ENCODE measurements around the gene PPME1. TPM values are rescaled to one million over a fixed set of nuclear protein-coding genes. Genes with fewer than 3 reads are reported as not detected.

PPME1 gene
- total RNA-seq, 6 donors from 2014 or later, result 13.9 to 36.9 (median 29.5) TPM

- 96 to 99% methylated on average over 4 of the region's 4 CpGs for WGBS, 2 donors
- no peaks in the 10 kb centered on the region for H3K27me3 ChIP-seq
- no peak overlapping the region for H3K4me3 ChIP-seq
- ATAC-seq (ENCODE audit: low FRiP score in 2 of 2), result no peak
- no peaks in the 10 kb centered on the region for H3K36me3 ChIP-seq
- H3K27ac ChIP-seq, result no peak overlapping the region
- TF ChIP-seq POLR2AphosphoS5 (IDR thresholded peaks at IDR 0.05), result no peak
- no peak for TF ChIP-seq EP300 (IDR thresholded peaks at IDR 0.05)
- no peak for TF ChIP-seq CTCF (IDR thresholded peaks at IDR 0.05)
- no peak for TF ChIP-seq POLR2A (IDR thresholded peaks at IDR 0.05)
- no peaks in the 10 kb centered on the region for H3K9me3 ChIP-seq
- peaks cover 0 to 5% (median 0%) of the 10 kb centered on the region in 4 donors for H3K4me1 ChIP-seq
- no peak for DNase-seq
Observed at GRCh38 chr11:74144592-74144991, 26.5 kb upstream of the PPME1 start.

GRCh38 chr11:74147199-74147929 lies 23.7 kb upstream of the PPME1 start:
- ATAC-seq (ENCODE audit: low FRiP score in 2 of 2) (no peak), DNase-seq (no peak)
- no peaks in the 10 kb centered on the region for H3K9me3 ChIP-seq
- WGBS, 2 donors, result 95 to 98% methylated on average over 5 of the region's 5 CpGs
- no peak overlapping the region for H3K4me3 ChIP-seq
- H3K27me3 ChIP-seq, result no peaks in the 10 kb centered on the region
- H3K4me1 ChIP-seq, result no peaks in the 10 kb centered on the region
- TF ChIP-seq EP300 (IDR thresholded peaks at IDR 0.05) (no peak), CTCF (IDR thresholded peaks at IDR 0.05) (no peak), POLR2AphosphoS5 (IDR thresholded peaks at IDR 0.05) (no peak), POLR2A (IDR thresholded peaks at IDR 0.05) (no peak)
- no peak overlapping the region for H3K27ac ChIP-seq
- H3K36me3 ChIP-seq, result no peaks in the 10 kb centered on the region

- no peak for DNase-seq
Observed at GRCh38 chr11:74153224-74153623, 17.9 kb upstream of the PPME1 start.

GRCh38 chr11:74154620-74155281 lies 16.3 kb upstream of the PPME1 start:
- DNase-seq (no peak), ATAC-seq (ENCODE audit: low FRiP score in 2 of 2) (no peak)
- TF ChIP-seq CTCF (IDR thresholded peaks at IDR 0.05) (no peak), POLR2A (IDR thresholded peaks at IDR 0.05) (no peak), EP300 (IDR thresholded peaks at IDR 0.05) (no peak), POLR2AphosphoS5 (IDR thresholded peaks at IDR 0.05) (no peak)
- no peak overlapping the region for H3K27ac ChIP-seq
- no peaks in the 10 kb centered on the region for H3K27me3 ChIP-seq
- H3K9me3 ChIP-seq, result no peaks in the 10 kb centered on the region
- peaks cover 0 to 3% (median 0%) of the 10 kb centered on the region in 4 donors for H3K36me3 ChIP-seq
- H3K4me1 ChIP-seq, result no peaks in the 10 kb centered on the region
- no peak overlapping the region for H3K4me3 ChIP-seq
- WGBS, 2 donors, result 81 to 88% methylated on average over 1 of the region's 1 CpG

More at GRCh38 chr11:74153224-74153623, 17.9 kb upstream of the PPME1 start:
- H3K9me3 ChIP-seq, result no peaks in the 10 kb centered on the region
- no peak for ATAC-seq (ENCODE audit: low FRiP score in 2 of 2)
- TF ChIP-seq POLR2AphosphoS5 (IDR thresholded peaks at IDR 0.05), result no peak
- no peak for TF ChIP-seq POLR2A (IDR thresholded peaks at IDR 0.05)
- TF ChIP-seq CTCF (IDR thresholded peaks at IDR 0.05), result no peak
- no peak for TF ChIP-seq EP300 (IDR thresholded peaks at IDR 0.05)
- H3K27ac ChIP-seq, result no peak overlapping the region
- peaks cover 0 to 3% (median 0%) of the 10 kb centered on the region in 4 donors for H3K36me3 ChIP-seq
- no peak overlapping the region for H3K4me3 ChIP-seq
- no peaks in the 10 kb centered on the region for H3K27me3 ChIP-seq
- no peaks in the 10 kb centered on the region for H3K4me1 ChIP-seq

Measured in upper lobe of left lung (tissue), 6 donors.